Activated gamma-delta T cell treated with Interleukin-2 at 50 U/mL for 16 hours (primary cell): ENCODE results near the gene ZNF777.
"Not testable (repeated sequence)": the region's sequence is repeated elsewhere in the genome, so short reads cannot be mapped to it uniquely, and the experiment has no call there.

Source experiments
- DNase-seq: peaks from one replicate; pipeline ENCODE4 v3.0.0-alpha.2; 2020

Gene ZNF777

GRCh38 chr7:149409895-149410294, 51.0 kb downstream of the ZNF777 start:
- DNase-seq = no peak

GRCh38 chr7:149404825-149405224, 56.0 kb downstream of the ZNF777 start:
- no peak for DNase-seq

- no peak for DNase-seq
Observed at GRCh38 chr7:149404396-149404795, 56.5 kb downstream of the ZNF777 start.

- DNase-seq = no peak
Observed at GRCh38 chr7:149398195-149398820, 62.6 kb downstream of the ZNF777 start.

- no peak for DNase-seq
Observed at GRCh38 chr7:149397470-149398043, 63.3 kb downstream of the ZNF777 start.

GRCh38 chr7:149388550-149389335, 72.1 kb downstream of the ZNF777 start:
- not testable (repeated sequence) for DNase-seq

GRCh38 chr7:149386514-149386913, 74.3 kb downstream of the ZNF777 start:
- not testable (repeated sequence) for DNase-seq

- no peak for DNase-seq
Observed at GRCh38 chr7:149385195-149385950, 75.5 kb downstream of the ZNF777 start.
